HEK293T (cell line): ENCODE results near the gene GMDS.

Experiments
- ARNT ChIP-seq: fragments of 450-650 bp; IDR thresholded peaks from 2 replicates; pipeline ENCODE4 v1.6.1; 2017; ENCODE audit warnings: mild to moderate bottlenecking
- ELF4 ChIP-seq: fragments of 450-650 bp; IDR thresholded peaks from 2 replicates; pipeline ENCODE4 v1.6.1; 2017; ENCODE audit warnings: antibody characterized with exemption
- FOXK2 ChIP-seq: fragments of 450-650 bp; IDR thresholded peaks from 2 replicates; pipeline ENCODE4 v1.6.1; 2016; ENCODE audit warnings: mild to moderate bottlenecking
- FOXM1 ChIP-seq: fragments of 450-650 bp; IDR thresholded peaks from 2 replicates; pipeline ENCODE4 v1.6.1; 2017; ENCODE audit warnings: mild to moderate bottlenecking, borderline replicate concordance
- SP1 ChIP-seq: fragments of 450-650 bp; IDR thresholded peaks from 2 replicates; pipeline ENCODE4 v1.6.1; 2017
- TARDBP ChIP-seq: fragments of 450-650 bp; IDR thresholded peaks from 2 replicates; pipeline ENCODE4 v1.6.1; 2016
- ZNF384 ChIP-seq: fragments of 450-650 bp; IDR thresholded peaks from 2 replicates; pipeline ENCODE4 v1.6.1; 2016

DNA sequence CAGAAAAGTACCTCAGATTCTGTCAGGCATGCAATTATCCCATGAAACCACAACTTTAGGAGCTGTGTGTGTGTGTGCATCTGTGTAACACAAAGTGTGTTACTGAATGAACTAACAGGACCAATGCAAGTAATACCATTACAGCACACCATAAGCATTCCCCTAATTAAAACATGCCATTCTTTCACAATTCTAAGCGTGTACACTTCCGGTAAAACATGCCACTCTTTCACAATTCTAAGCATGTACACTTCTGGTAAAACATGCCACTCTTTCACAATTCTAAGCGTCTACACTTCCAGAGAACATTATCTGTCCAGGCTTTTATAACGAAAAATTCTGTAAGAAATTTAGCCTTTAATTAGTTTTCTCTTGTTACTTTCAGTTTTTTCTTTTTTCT lies 238.2 kb downstream of the GMDS start:
- TF ChIP-seq TARDBP (no peak), SP1 (no peak), FOXK2 (no peak), ZNF384 (no peak), ELF4 (no peak), ARNT (no peak), FOXM1 (no peak)
